ENCODE data around the gene ZDHHC22.

The ZDHHC22 gene

GRCh38 chr14:77178656-77179055 lies 37.1 kb upstream of the ZDHHC22 start:
- TF ChIP-seq, protein P1, sequence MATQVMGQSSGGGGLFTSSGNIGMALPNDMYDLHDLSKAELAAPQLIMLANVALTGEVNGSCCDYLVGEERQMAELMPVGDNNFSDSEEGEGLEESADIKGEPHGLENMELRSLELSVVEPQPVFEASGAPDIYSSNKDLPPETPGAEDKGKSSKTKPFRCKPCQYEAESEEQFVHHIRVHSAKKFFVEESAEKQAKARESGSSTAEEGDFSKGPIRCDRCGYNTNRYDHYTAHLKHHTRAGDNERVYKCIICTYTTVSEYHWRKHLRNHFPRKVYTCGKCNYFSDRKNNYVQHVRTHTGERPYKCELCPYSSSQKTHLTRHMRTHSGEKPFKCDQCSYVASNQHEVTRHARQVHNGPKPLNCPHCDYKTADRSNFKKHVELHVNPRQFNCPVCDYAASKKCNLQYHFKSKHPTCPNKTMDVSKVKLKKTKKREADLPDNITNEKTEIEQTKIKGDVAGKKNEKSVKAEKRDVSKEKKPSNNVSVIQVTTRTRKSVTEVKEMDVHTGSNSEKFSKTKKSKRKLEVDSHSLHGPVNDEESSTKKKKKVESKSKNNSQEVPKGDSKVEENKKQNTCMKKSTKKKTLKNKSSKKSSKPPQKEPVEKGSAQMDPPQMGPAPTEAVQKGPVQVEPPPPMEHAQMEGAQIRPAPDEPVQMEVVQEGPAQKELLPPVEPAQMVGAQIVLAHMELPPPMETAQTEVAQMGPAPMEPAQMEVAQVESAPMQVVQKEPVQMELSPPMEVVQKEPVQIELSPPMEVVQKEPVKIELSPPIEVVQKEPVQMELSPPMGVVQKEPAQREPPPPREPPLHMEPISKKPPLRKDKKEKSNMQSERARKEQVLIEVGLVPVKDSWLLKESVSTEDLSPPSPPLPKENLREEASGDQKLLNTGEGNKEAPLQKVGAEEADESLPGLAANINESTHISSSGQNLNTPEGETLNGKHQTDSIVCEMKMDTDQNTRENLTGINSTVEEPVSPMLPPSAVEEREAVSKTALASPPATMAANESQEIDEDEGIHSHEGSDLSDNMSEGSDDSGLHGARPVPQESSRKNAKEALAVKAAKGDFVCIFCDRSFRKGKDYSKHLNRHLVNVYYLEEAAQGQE (IDR thresholded peaks at IDR 0.05; ENCODE audit: insufficient read depth in 1 of 2, low read depth in 2 of 2, low read length in 2 of 2), result no peak
- TF ChIP-seq SIN3A (IDR thresholded peaks at IDR 0.05; ENCODE audit: borderline replicate concordance, insufficient read depth, low read length) (no peak), TAF1 (IDR thresholded peaks at IDR 0.05; ENCODE audit: borderline replicate concordance, insufficient read depth, low read length) (no peak), FOXP2 (optimal IDR thresholded peaks at IDR 0.05; ENCODE audit: borderline replicate concordance, extremely low read depth, extremely low read length, insufficient read depth) (no peak)

GRCh38 chr14:77177702-77178101 lies 36.1 kb upstream of the ZDHHC22 start:
- TF ChIP-seq TAF1 (IDR thresholded peaks at IDR 0.05; ENCODE audit: borderline replicate concordance, insufficient read depth, low read length) (no peak), FOXP2 (optimal IDR thresholded peaks at IDR 0.05; ENCODE audit: borderline replicate concordance, extremely low read depth, extremely low read length, insufficient read depth) (no peak), POLR2AphosphoS5 (IDR thresholded peaks at IDR 0.05; ENCODE audit: low read depth, low read length) (no peak), SIN3A (IDR thresholded peaks at IDR 0.05; ENCODE audit: borderline replicate concordance, insufficient read depth, low read length) (no peak)
- TF ChIP-seq, protein P1 (IDR thresholded peaks at IDR 0.05; ENCODE audit: insufficient read depth in 1 of 2, low read depth in 2 of 2, low read length in 2 of 2), result no peak

GRCh38 chr14:77175843-77176242 lies 34.3 kb upstream of the ZDHHC22 start:
- TF ChIP-seq, protein P1 (IDR thresholded peaks at IDR 0.05; ENCODE audit: insufficient read depth in 1 of 2, low read depth in 2 of 2, low read length in 2 of 2), result no peak
- no peak for TF ChIP-seq POLR2AphosphoS5 (IDR thresholded peaks at IDR 0.05; ENCODE audit: low read depth, low read length)
- TF ChIP-seq FOXP2 (optimal IDR thresholded peaks at IDR 0.05; ENCODE audit: borderline replicate concordance, extremely low read depth, extremely low read length, insufficient read depth), result no peak
- no peak for TF ChIP-seq TAF1 (IDR thresholded peaks at IDR 0.05; ENCODE audit: borderline replicate concordance, insufficient read depth, low read length)
- no peak for TF ChIP-seq SIN3A (IDR thresholded peaks at IDR 0.05; ENCODE audit: borderline replicate concordance, insufficient read depth, low read length)

DNA sequence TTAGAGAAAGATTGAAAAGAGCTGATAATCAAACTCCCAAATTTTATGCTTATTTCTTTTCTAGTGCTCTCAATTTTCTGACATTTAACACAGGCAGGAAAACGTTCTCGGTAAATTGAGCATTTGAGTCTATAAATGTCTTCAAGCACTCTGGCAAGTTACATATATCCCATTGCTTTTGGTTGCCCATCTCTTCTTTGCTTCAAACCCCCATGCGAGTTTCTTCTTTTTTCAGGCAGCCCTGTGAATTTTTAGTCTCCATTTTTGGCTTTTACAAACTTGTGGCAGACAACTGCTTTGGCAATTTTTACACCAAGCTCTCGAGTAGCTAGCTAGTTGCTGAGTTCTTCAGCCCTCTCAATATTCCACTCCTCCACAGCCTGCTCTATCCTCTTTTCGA lies 31.3 kb upstream of the ZDHHC22 start:
- TF ChIP-seq SIN3A (IDR thresholded peaks at IDR 0.05; ENCODE audit: borderline replicate concordance, insufficient read depth, low read length), result no peak
- no peak for TF ChIP-seq TAF1 (IDR thresholded peaks at IDR 0.05; ENCODE audit: borderline replicate concordance, insufficient read depth, low read length)
- no peak for TF ChIP-seq POLR2AphosphoS5 (IDR thresholded peaks at IDR 0.05; ENCODE audit: low read depth, low read length)
- no peak for TF ChIP-seq FOXP2 (optimal IDR thresholded peaks at IDR 0.05; ENCODE audit: borderline replicate concordance, extremely low read depth, extremely low read length, insufficient read depth)
- TF ChIP-seq, protein P1 (IDR thresholded peaks at IDR 0.05; ENCODE audit: insufficient read depth in 1 of 2, low read depth in 2 of 2, low read length in 2 of 2), result no peak

DNA sequence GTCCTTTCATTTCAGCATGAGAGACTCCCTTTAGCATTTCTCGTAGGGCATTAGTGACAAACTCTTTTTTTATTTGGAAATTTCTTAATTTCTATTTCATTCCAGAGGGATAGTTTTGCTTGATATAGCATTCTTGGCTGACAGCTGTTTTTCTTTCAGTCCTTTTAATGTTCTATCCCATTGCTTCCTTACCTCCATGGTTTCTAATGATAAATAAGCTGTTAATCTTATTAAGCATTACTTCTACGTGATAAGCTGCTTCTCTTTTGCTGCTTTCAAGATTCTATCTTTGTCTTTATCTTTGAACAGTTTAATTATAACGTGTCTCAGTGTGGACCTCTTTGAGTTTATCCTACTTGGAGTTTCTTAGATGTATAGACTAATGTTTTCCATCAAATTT lies 28.5 kb upstream of the ZDHHC22 start:
- TF ChIP-seq FOXP2 (optimal IDR thresholded peaks at IDR 0.05; ENCODE audit: borderline replicate concordance, extremely low read depth, extremely low read length, insufficient read depth) (no peak), SIN3A (IDR thresholded peaks at IDR 0.05; ENCODE audit: borderline replicate concordance, insufficient read depth, low read length) (no peak), POLR2AphosphoS5 (IDR thresholded peaks at IDR 0.05; ENCODE audit: low read depth, low read length) (no peak), TAF1 (IDR thresholded peaks at IDR 0.05; ENCODE audit: borderline replicate concordance, insufficient read depth, low read length) (no peak)
- TF ChIP-seq, protein P1 (IDR thresholded peaks at IDR 0.05; ENCODE audit: insufficient read depth in 1 of 2, low read depth in 2 of 2, low read length in 2 of 2), result no peak

All from PFSK-1 (cell line).